Activated CD4-positive, alpha-beta T cell treated with anti-CD3 and anti-CD28 coated beads, Interleukin-2, amount 10 ng/mL, durations not matched to agents 7 days and 5 days (primary cell): Measurements from ENCODE around the gene EPB41L3. TPM values are rescaled to one million over a fixed set of nuclear protein-coding genes. Genes with fewer than 3 reads are reported as not detected.

Experiments used
- CTCF ChIA-PET: fragments of 350-600 bp; sonication (Branson Sonifier 250); formaldehyde crosslinking; loops from one replicate; lab custom pipeline; 2021; ENCODE audit warnings: antibody characterized with exemption; lab: Charles Lee
- POLR2A ChIA-PET: fragments of 350-600 bp; sonication (Branson Sonifier 250); formaldehyde crosslinking; loops from one replicate; lab custom pipeline; 2021; ENCODE audit warnings: antibody characterized with exemption; lab: Charles Lee
- DNase-seq: peaks from one replicate; pipeline ENCODE4 v3.0.0-alpha.2; 2020
- H3K27ac Mint-ChIP-seq: one replicate; pipeline ENCODE4 v1.8.0; 2021; ENCODE audit warnings: mild to moderate bottlenecking, moderate library complexity, mixed read lengths
- H3K27me3 Mint-ChIP-seq: one replicate; pipeline ENCODE4 v1.8.0; 2021; ENCODE audit warnings: mixed read lengths
- H3K36me3 Mint-ChIP-seq: one replicate; pipeline ENCODE4 v1.8.0; 2021; ENCODE audit warnings: low read depth, mixed read lengths
- H3K4me1 Mint-ChIP-seq: one replicate; pipeline ENCODE4 v1.8.0; 2021; ENCODE audit warnings: mixed read lengths
- H3K4me3 Mint-ChIP-seq: one replicate; pipeline ENCODE4 v1.8.0; 2021; ENCODE audit warnings: mild to moderate bottlenecking, moderate library complexity, mixed read lengths
- H3K9me3 Mint-ChIP-seq: one replicate; pipeline ENCODE4 v1.8.0; 2021; ENCODE audit warnings: mixed read lengths
- total RNA-seq, 2 experiments: library from RNA; stranded (reverse); gene quantifications; one replicate each; pipeline ENCODE4 v1.2.3, GENCODE V29; 2021

The EPB41L3 gene
- total RNA-seq, 2 experiments from 2014 or later = 13.7 to 14.0 TPM

- H3K4me1 Mint-ChIP-seq = peaks cover 11% of the 10 kb centered on the region
- no peaks in the 10 kb centered on the region for H3K9me3 Mint-ChIP-seq
- ChIA-PET CTCF (no interaction called here), POLR2A (no interaction called here)
- H3K4me3 Mint-ChIP-seq = no peak overlapping the region
- H3K27me3 Mint-ChIP-seq = peaks cover 35% of the 10 kb centered on the region
- peak; percentile 11 for DNase-seq
- no peaks in the 10 kb centered on the region for H3K36me3 Mint-ChIP-seq
- no peak overlapping the region for H3K27ac Mint-ChIP-seq
Measured at GRCh38 chr18:5546660-5547059, 2.9 kb upstream of the EPB41L3 start.

- no peaks in the 10 kb centered on the region for H3K36me3 Mint-ChIP-seq
- peaks cover 46% of the 10 kb centered on the region for H3K27me3 Mint-ChIP-seq
- H3K4me1 Mint-ChIP-seq = peaks cover 18% of the 10 kb centered on the region
- no peaks in the 10 kb centered on the region for H3K9me3 Mint-ChIP-seq
- H3K27ac Mint-ChIP-seq = no peak overlapping the region
- ChIA-PET CTCF (no interaction called here), POLR2A (no interaction called here)
- H3K4me3 Mint-ChIP-seq = peak overlapping the region; percentile 51
- DNase-seq = no peak
Measured at GRCh38 chr18:5543036-5543680, 639 bp downstream of the EPB41L3 start.

GRCh38 chr18:5542515-5543035 lies 1.2 kb downstream of the EPB41L3 start:
- Mint-ChIP-seq H3K4me3 (peak overlapping the region; percentile 51), H3K27me3 (peaks cover 44% of the 10 kb centered on the region), H3K27ac (no peak overlapping the region), H3K36me3 (no peaks in the 10 kb centered on the region), H3K9me3 (no peaks in the 10 kb centered on the region), H3K4me1 (peaks cover 18% of the 10 kb centered on the region)
- POLR2A ChIA-PET = no interaction called here
- no peak for DNase-seq
- CTCF ChIA-PET = no interaction called here

GRCh38 chr18:5541644-5542043 lies 2.2 kb downstream of the EPB41L3 start:
- DNase-seq = no peak
- H3K4me1 Mint-ChIP-seq = peaks cover 18% of the 10 kb centered on the region
- CTCF ChIA-PET = no interaction called here
- peaks cover 41% of the 10 kb centered on the region for H3K27me3 Mint-ChIP-seq
- no peaks in the 10 kb centered on the region for H3K9me3 Mint-ChIP-seq
- no peak overlapping the region for H3K4me3 Mint-ChIP-seq
- POLR2A ChIA-PET = no interaction called here
- no peak overlapping the region for H3K27ac Mint-ChIP-seq
- no peaks in the 10 kb centered on the region for H3K36me3 Mint-ChIP-seq

- ChIA-PET POLR2A (no interaction called here), CTCF (no interaction called here)
- Mint-ChIP-seq H3K4me1 (peaks cover 17% of the 10 kb centered on the region), H3K27me3 (peaks cover 32% of the 10 kb centered on the region), H3K27ac (no peak overlapping the region), H3K9me3 (no peaks in the 10 kb centered on the region), H3K4me3 (no peak overlapping the region), H3K36me3 (no peaks in the 10 kb centered on the region)
- no peak for DNase-seq
Measured at GRCh38 chr18:5539391-5539790, 4.4 kb downstream of the EPB41L3 start.

GRCh38 chr18:5538544-5538943 lies 5.3 kb downstream of the EPB41L3 start:
- POLR2A ChIA-PET = no interaction called here
- peaks cover 28% of the 10 kb centered on the region for H3K27me3 Mint-ChIP-seq
- H3K4me3 Mint-ChIP-seq = no peak overlapping the region
- H3K9me3 Mint-ChIP-seq = no peaks in the 10 kb centered on the region
- peaks cover 14% of the 10 kb centered on the region for H3K4me1 Mint-ChIP-seq
- H3K27ac Mint-ChIP-seq = no peak overlapping the region
- DNase-seq = no peak
- H3K36me3 Mint-ChIP-seq = no peaks in the 10 kb centered on the region
- CTCF ChIA-PET = no interaction called here

- Mint-ChIP-seq H3K27me3 (peaks cover 28% of the 10 kb centered on the region), H3K36me3 (no peaks in the 10 kb centered on the region), H3K9me3 (no peaks in the 10 kb centered on the region), H3K4me3 (no peak overlapping the region), H3K27ac (no peak overlapping the region), H3K4me1 (peaks cover 14% of the 10 kb centered on the region)
- POLR2A ChIA-PET = no interaction called here
- CTCF ChIA-PET = no interaction called here
- DNase-seq = no peak
Measured at GRCh38 chr18:5537860-5538259, 5.9 kb downstream of the EPB41L3 start.

DNA sequence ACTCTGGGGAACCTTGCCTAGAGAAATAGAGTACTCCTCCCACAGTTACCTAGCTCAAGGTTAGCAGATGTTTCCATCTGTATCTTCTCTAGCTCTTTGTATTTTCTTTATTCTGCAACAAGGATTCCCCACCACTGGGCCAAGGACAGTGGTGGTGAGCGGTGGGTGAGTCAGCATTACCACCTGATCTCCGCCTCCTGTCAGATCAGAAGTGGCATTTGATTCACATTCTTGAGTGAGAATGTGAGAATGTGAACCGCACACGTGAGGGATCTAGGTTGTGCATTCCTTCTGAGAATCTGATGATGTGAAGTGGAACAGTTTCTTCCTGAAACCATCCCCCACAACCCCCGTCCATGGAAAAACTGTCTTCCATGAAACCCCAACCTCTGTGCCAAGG lies 9.0 kb downstream of the EPB41L3 start:
- H3K27me3 Mint-ChIP-seq = peaks cover 9% of the 10 kb centered on the region
- H3K36me3 Mint-ChIP-seq = no peaks in the 10 kb centered on the region
- ChIA-PET POLR2A (no interaction called here), CTCF (no interaction called here)
- no peaks in the 10 kb centered on the region for H3K4me1 Mint-ChIP-seq
- H3K27ac Mint-ChIP-seq = no peak overlapping the region
- DNase-seq = no peak
- H3K9me3 Mint-ChIP-seq = no peaks in the 10 kb centered on the region
- no peak overlapping the region for H3K4me3 Mint-ChIP-seq

GRCh38 chr18:5532066-5532465 lies 11.7 kb downstream of the EPB41L3 start:
- no peaks in the 10 kb centered on the region for H3K36me3 Mint-ChIP-seq
- no peak for DNase-seq
- no peak overlapping the region for H3K4me3 Mint-ChIP-seq
- CTCF ChIA-PET = no interaction called here
- no peaks in the 10 kb centered on the region for H3K9me3 Mint-ChIP-seq
- no peaks in the 10 kb centered on the region for H3K27me3 Mint-ChIP-seq
- H3K4me1 Mint-ChIP-seq = no peaks in the 10 kb centered on the region
- no peak overlapping the region for H3K27ac Mint-ChIP-seq
- POLR2A ChIA-PET = no interaction called here

GRCh38 chr18:5530629-5531178 lies 13.1 kb downstream of the EPB41L3 start:
- Mint-ChIP-seq H3K36me3 (no peaks in the 10 kb centered on the region), H3K9me3 (no peaks in the 10 kb centered on the region), H3K4me1 (no peaks in the 10 kb centered on the region), H3K4me3 (no peak overlapping the region), H3K27ac (no peak overlapping the region), H3K27me3 (no peaks in the 10 kb centered on the region)
- ChIA-PET CTCF (no interaction called here), POLR2A (no interaction called here)
- no peak for DNase-seq

GRCh38 chr18:5529471-5529870 lies 14.3 kb downstream of the EPB41L3 start:
- H3K27ac Mint-ChIP-seq = no peak overlapping the region
- no peaks in the 10 kb centered on the region for H3K27me3 Mint-ChIP-seq
- CTCF ChIA-PET = no interaction called here
- no peaks in the 10 kb centered on the region for H3K9me3 Mint-ChIP-seq
- no peaks in the 10 kb centered on the region for H3K36me3 Mint-ChIP-seq
- H3K4me3 Mint-ChIP-seq = no peak overlapping the region
- DNase-seq = no peak
- H3K4me1 Mint-ChIP-seq = no peaks in the 10 kb centered on the region
- POLR2A ChIA-PET = interaction anchor here (0.6 kb wide), 1 partner anchor 27 kb away, joined by 3 read pairs; no protein-coding TSS in a partner anchor

GRCh38 chr18:5527603-5528002 lies 16.2 kb downstream of the EPB41L3 start:
- Mint-ChIP-seq H3K4me1 (no peaks in the 10 kb centered on the region), H3K27me3 (peaks cover 1% of the 10 kb centered on the region), H3K36me3 (no peaks in the 10 kb centered on the region), H3K27ac (no peak overlapping the region), H3K4me3 (no peak overlapping the region), H3K9me3 (no peaks in the 10 kb centered on the region)
- POLR2A ChIA-PET = no interaction called here
- CTCF ChIA-PET = no interaction called here
- no peak for DNase-seq

DNA sequence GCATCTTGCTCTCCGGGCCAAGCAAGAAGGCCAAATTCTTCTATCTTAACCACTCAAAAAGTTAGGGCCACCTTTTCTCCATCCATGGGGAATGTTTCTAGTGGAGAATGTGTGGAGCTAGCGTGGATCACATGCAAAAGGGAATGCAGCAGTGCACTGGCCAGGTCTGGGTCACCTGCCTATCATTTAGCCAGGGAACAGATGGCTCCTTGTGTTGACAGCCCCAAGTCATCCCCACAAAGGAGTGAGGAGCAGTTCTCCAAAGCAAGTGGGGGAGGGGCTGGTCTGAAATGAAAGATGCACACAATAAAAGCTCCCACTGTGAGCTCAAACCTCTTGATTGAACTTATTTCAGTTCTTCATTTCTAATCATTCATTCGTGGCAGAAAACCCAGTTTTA lies 19.1 kb downstream of the EPB41L3 start:
- no peak overlapping the region for H3K4me3 Mint-ChIP-seq
- no peaks in the 10 kb centered on the region for H3K36me3 Mint-ChIP-seq
- H3K27me3 Mint-ChIP-seq = peaks cover 1% of the 10 kb centered on the region
- H3K27ac Mint-ChIP-seq = no peak overlapping the region
- ChIA-PET CTCF (no interaction called here), POLR2A (no interaction called here)
- no peaks in the 10 kb centered on the region for H3K4me1 Mint-ChIP-seq
- no peak for DNase-seq
- H3K9me3 Mint-ChIP-seq = no peaks in the 10 kb centered on the region

- no peaks in the 10 kb centered on the region for H3K9me3 Mint-ChIP-seq
- ChIA-PET POLR2A (no interaction called here), CTCF (no interaction called here)
- no peaks in the 10 kb centered on the region for H3K36me3 Mint-ChIP-seq
- no peak overlapping the region for H3K27ac Mint-ChIP-seq
- no peak overlapping the region for H3K4me3 Mint-ChIP-seq
- H3K27me3 Mint-ChIP-seq = peaks cover 1% of the 10 kb centered on the region
- H3K4me1 Mint-ChIP-seq = no peaks in the 10 kb centered on the region
- DNase-seq = no peak
Measured at GRCh38 chr18:5521000-5521399, 22.8 kb downstream of the EPB41L3 start.
